Osteoblast (primary cell): ENCODE data around the gene EXOSC3. TPM values are rescaled to one million over a fixed set of nuclear protein-coding genes. Genes with fewer than 3 reads are reported as not detected.
"Not testable (repeated sequence)": the region's sequence is repeated elsewhere in the genome, so short reads cannot be mapped to it uniquely, and the experiment has no call there.

Source experiments
- DNase-seq: peaks from one replicate; pipeline ENCODE4 v3.0.0; 2011; ENCODE audit warnings: low spot score, mixed read lengths; ENCODE audit not compliant: insufficient read length; ENCODE audit errors: missing footprints
- H2AFZ ChIP-seq: 2 replicates; pipeline ENCODE4 v1.6.0; 2011; ENCODE audit warnings: mild to moderate bottlenecking, low read length
- H3K27ac ChIP-seq: 2 replicates; pipeline ENCODE4 v1.5.1; 2011; ENCODE audit warnings: mild to moderate bottlenecking, low read depth, low read length, moderate library complexity
- H3K27me3 ChIP-seq: 2 replicates; pipeline ENCODE4 v1.6.0; 2012; ENCODE audit warnings: mild to moderate bottlenecking, control low read depth, inconsistent platforms, low read length, moderate library complexity; ENCODE audit not compliant: insufficient read depth
- H3K36me3 ChIP-seq: 2 replicates; pipeline ENCODE4 v1.5.1; 2011; ENCODE audit warnings: mild to moderate bottlenecking, low read length, control low read depth, moderate library complexity; ENCODE audit not compliant: insufficient read depth
- H3K4me1 ChIP-seq: 2 replicates; pipeline ENCODE4 v1.5.1; 2011; ENCODE audit warnings: mild to moderate bottlenecking, low read length, control low read depth, moderate library complexity; ENCODE audit not compliant: insufficient read depth
- H3K4me2 ChIP-seq: 2 replicates; pipeline ENCODE4 v1.6.0; 2011; ENCODE audit warnings: mild to moderate bottlenecking, low read length; ENCODE audit not compliant: insufficient read depth
- H3K4me3 ChIP-seq: fragments of 200-600 bp; sonication (generic); 3 replicates; pipeline ENCODE4 v1.5.1; 2012; ENCODE audit warnings: mild to moderate bottlenecking, low read length, inconsistent platforms; ENCODE audit not compliant: insufficient read depth
- H3K79me2 ChIP-seq: 2 replicates; pipeline ENCODE4 v1.6.0; 2012; ENCODE audit warnings: mild to moderate bottlenecking, low read length, control low read depth, inconsistent platforms; ENCODE audit not compliant: insufficient read depth
- H3K9me3 ChIP-seq: 2 replicates; pipeline ENCODE4 v1.5.1; 2011; ENCODE audit warnings: low read depth, low read length, control low read depth
- H4K20me1 ChIP-seq: 2 replicates; pipeline ENCODE4 v1.6.0; 2012; ENCODE audit warnings: mild to moderate bottlenecking, low read length, control low read depth; ENCODE audit not compliant: insufficient read depth
- CTCF ChIP-seq: IDR thresholded peaks from 2 replicates; pipeline ENCODE4 v1.5.1; 2011; ENCODE audit warnings: mild to moderate bottlenecking, low read depth, low read length, moderate library complexity; ENCODE audit errors: extremely low read depth
- total RNA-seq: library from RNA; depleted of rRNA; stranded (reverse); fragments of >200 nt; gene quantifications from 2 replicates; pipeline ENCODE4 v1.2.3, GENCODE V29; 2012

EXOSC3 gene
- total RNA-seq, 1 donor: 24.6 TPM

GRCh38 chr9:37776328-37776727 is 8.5 kb downstream of the EXOSC3 start:
- H3K27ac ChIP-seq: no peak overlapping the region
- no peak overlapping the region for H2AFZ ChIP-seq
- no peaks in the 10 kb centered on the region for H3K9me3 ChIP-seq
- H3K27me3 ChIP-seq: no peaks in the 10 kb centered on the region
- no peak for TF ChIP-seq CTCF
- H3K4me2 ChIP-seq: no peak overlapping the region
- H3K4me3 ChIP-seq: no peak overlapping the region
- peaks cover 5% of the 10 kb centered on the region for H4K20me1 ChIP-seq
- peaks cover 2% of the 10 kb centered on the region for H3K79me2 ChIP-seq
- peaks cover 53% of the 10 kb centered on the region for H3K36me3 ChIP-seq
- H3K4me1 ChIP-seq: peaks cover 29% of the 10 kb centered on the region
- no peak for DNase-seq

GRCh38 chr9:37775216-37775919 is 9.5 kb downstream of the EXOSC3 start:
- Histone ChIP-seq H3K27ac (peak overlapping the region; percentile 21), H3K36me3 (peaks cover 50% of the 10 kb centered on the region), H3K9me3 (no peaks in the 10 kb centered on the region), H2AFZ (no peak overlapping the region), H3K27me3 (no peaks in the 10 kb centered on the region), H3K4me3 (no peak overlapping the region), H4K20me1 (peaks cover 5% of the 10 kb centered on the region), H3K4me2 (no peak overlapping the region), H3K4me1 (peaks cover 29% of the 10 kb centered on the region), H3K79me2 (no peaks in the 10 kb centered on the region)
- no peak for DNase-seq
- no peak for TF ChIP-seq CTCF

GRCh38 chr9:37769995-37770394 is 14.9 kb downstream of the EXOSC3 start:
- no peaks in the 10 kb centered on the region for H3K27me3 ChIP-seq
- peaks cover 2% of the 10 kb centered on the region for H4K20me1 ChIP-seq
- TF ChIP-seq CTCF: no peak
- no peak overlapping the region for H3K4me3 ChIP-seq
- no peak overlapping the region for H3K27ac ChIP-seq
- H3K4me2 ChIP-seq: no peak overlapping the region
- H3K36me3 ChIP-seq: peaks cover 12% of the 10 kb centered on the region
- no peaks in the 10 kb centered on the region for H3K79me2 ChIP-seq
- no peak overlapping the region for H2AFZ ChIP-seq
- DNase-seq: no peak
- peaks cover 13% of the 10 kb centered on the region for H3K4me1 ChIP-seq
- H3K9me3 ChIP-seq: no peaks in the 10 kb centered on the region

GRCh38 chr9:37769306-37769705 is 15.6 kb downstream of the EXOSC3 start:
- no peaks in the 10 kb centered on the region for H3K27me3 ChIP-seq
- H3K4me3 ChIP-seq: no peak overlapping the region
- H3K27ac ChIP-seq: no peak overlapping the region
- H3K4me2 ChIP-seq: no peak overlapping the region
- H2AFZ ChIP-seq: no peak overlapping the region
- peaks cover 12% of the 10 kb centered on the region for H3K36me3 ChIP-seq
- peaks cover 6% of the 10 kb centered on the region for H3K4me1 ChIP-seq
- no peaks in the 10 kb centered on the region for H4K20me1 ChIP-seq
- DNase-seq: no peak
- no peaks in the 10 kb centered on the region for H3K79me2 ChIP-seq
- no peaks in the 10 kb centered on the region for H3K9me3 ChIP-seq
- no peak for TF ChIP-seq CTCF

- H2AFZ ChIP-seq, H3K27ac ChIP-seq, H4K20me1 ChIP-seq, H3K4me2 ChIP-seq, H3K27me3 ChIP-seq, H3K9me3 ChIP-seq, DNase-seq, H3K4me3 ChIP-seq, H3K79me2 ChIP-seq, H3K36me3 ChIP-seq: not testable (repeated sequence)
- peaks cover 20% of the 10 kb centered on the region for H3K4me1 ChIP-seq
These were observed 19.6 kb downstream of the EXOSC3 start for GRCh38 chr9:37765263-37765662.
